Measurements from ENCODE around the gene IL13RA1.

GRCh38 chrX:118763489-118763888, 36.1 kb downstream of the IL13RA1 start:
- TF ChIP-seq, protein P1, sequence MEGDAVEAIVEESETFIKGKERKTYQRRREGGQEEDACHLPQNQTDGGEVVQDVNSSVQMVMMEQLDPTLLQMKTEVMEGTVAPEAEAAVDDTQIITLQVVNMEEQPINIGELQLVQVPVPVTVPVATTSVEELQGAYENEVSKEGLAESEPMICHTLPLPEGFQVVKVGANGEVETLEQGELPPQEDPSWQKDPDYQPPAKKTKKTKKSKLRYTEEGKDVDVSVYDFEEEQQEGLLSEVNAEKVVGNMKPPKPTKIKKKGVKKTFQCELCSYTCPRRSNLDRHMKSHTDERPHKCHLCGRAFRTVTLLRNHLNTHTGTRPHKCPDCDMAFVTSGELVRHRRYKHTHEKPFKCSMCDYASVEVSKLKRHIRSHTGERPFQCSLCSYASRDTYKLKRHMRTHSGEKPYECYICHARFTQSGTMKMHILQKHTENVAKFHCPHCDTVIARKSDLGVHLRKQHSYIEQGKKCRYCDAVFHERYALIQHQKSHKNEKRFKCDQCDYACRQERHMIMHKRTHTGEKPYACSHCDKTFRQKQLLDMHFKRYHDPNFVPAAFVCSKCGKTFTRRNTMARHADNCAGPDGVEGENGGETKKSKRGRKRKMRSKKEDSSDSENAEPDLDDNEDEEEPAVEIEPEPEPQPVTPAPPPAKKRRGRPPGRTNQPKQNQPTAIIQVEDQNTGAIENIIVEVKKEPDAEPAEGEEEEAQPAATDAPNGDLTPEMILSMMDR (conservative IDR thresholded peaks at IDR 0.05): no peak
- TF ChIP-seq EZH2 (IDR thresholded peaks at IDR 0.05; ENCODE audit: low read depth): no peak

Data from PC-9 (cell line).